ENCODE measurements around the gene GPC6. TPM values are rescaled to one million over a fixed set of nuclear protein-coding genes. Genes with fewer than 3 reads are reported as not detected.
"Not testable (repeated sequence)": the region's sequence is repeated elsewhere in the genome, so short reads cannot be mapped to it uniquely, and the experiment has no call there.

Gene GPC6
- polyA plus RNA-seq, 2 of the 4 experiments (the other 2 are of a cell fraction), result 8.0 to 14.4 TPM

DNA sequence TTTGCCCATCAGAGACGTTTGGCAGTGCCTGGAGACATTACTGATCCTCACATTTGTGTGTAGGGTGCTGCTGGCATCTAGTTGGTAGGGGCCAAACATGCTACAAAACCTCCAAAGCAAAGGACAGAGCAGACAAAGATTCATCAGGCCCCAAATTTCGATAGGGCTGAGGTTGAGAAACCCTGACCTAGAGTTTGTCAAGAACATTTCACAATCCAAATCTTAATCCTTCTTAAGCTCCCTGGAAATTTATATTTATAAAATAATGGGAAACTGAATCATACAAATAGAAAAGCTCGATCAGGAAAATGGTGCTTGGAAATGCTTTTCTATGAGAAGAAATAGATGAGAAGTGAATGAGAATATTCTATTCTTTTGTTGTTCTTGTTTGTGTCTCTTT is 979.3 kb downstream of the GPC6 start:
- 28% methylated on average over 3 of the region's 3 CpGs for WGBS (ENCODE audit: missing lambda C conversion rate)
- Histone ChIP-seq H3K4me2 (no peak overlapping the region), H3K4me1 (no peaks in the 10 kb centered on the region), H3K4me3 (no peak overlapping the region), H3K27ac (no peak overlapping the region), H3K9me3 (no peaks in the 10 kb centered on the region)
- no peak for DNase-seq (ENCODE audit: low read depth in 1 of 2, low spot score in 1 of 2)
- no peak for FAIRE-seq
- TF ChIP-seq, protein P1, sequence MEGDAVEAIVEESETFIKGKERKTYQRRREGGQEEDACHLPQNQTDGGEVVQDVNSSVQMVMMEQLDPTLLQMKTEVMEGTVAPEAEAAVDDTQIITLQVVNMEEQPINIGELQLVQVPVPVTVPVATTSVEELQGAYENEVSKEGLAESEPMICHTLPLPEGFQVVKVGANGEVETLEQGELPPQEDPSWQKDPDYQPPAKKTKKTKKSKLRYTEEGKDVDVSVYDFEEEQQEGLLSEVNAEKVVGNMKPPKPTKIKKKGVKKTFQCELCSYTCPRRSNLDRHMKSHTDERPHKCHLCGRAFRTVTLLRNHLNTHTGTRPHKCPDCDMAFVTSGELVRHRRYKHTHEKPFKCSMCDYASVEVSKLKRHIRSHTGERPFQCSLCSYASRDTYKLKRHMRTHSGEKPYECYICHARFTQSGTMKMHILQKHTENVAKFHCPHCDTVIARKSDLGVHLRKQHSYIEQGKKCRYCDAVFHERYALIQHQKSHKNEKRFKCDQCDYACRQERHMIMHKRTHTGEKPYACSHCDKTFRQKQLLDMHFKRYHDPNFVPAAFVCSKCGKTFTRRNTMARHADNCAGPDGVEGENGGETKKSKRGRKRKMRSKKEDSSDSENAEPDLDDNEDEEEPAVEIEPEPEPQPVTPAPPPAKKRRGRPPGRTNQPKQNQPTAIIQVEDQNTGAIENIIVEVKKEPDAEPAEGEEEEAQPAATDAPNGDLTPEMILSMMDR (IDR thresholded peaks at IDR 0.05), result no peak
- no peak for TF ChIP-seq BHLHE40 (IDR thresholded peaks at IDR 0.05; ENCODE audit: low read depth, low read length)
- no peak for TF ChIP-seq HEYL (CRISPR knock-in tag; IDR thresholded peaks at IDR 0.05)
- TF ChIP-seq HDAC2 (IDR thresholded peaks at IDR 0.05), result no peak
- TF ChIP-seq, protein P2, sequence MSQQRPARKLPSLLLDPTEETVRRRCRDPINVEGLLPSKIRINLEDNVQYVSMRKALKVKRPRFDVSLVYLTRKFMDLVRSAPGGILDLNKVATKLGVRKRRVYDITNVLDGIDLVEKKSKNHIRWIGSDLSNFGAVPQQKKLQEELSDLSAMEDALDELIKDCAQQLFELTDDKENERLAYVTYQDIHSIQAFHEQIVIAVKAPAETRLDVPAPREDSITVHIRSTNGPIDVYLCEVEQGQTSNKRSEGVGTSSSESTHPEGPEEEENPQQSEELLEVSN (IDR thresholded peaks at IDR 0.05; ENCODE audit: borderline replicate concordance, low read depth), result no peak
- TF ChIP-seq JUN (IDR thresholded peaks at IDR 0.05), result no peak
- no peak for ATAC-seq
- ChIA-PET POLR2A (no interaction called here), CTCF (no interaction called here)

DNA sequence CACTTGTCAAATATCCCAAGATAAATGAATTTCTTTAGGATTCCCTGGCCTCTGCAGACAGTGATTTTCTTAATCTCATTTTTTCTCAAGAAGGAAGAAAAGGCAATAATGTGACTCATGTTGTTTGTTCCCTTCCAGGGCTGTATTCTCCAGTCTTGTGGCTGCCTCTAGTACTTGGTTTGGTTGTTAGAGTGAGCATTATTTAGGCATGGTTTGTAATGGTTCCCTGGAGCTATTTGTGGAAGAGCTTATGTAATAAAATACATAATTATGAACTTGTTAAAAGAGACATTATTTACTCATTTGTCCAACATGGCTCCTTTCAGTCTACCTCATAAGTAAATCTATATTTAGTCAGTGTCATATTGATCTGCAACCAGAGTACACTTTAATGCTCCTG is 982.5 kb downstream of the GPC6 start:
- H3K9me3 ChIP-seq, result no peaks in the 10 kb centered on the region
- H3K27ac ChIP-seq, result no peak overlapping the region
- H3K4me3 ChIP-seq, result no peak overlapping the region
- no peak for TF ChIP-seq ZC3H11A (IDR thresholded peaks at IDR 0.05)
- TF ChIP-seq ZNF302 (CRISPR knock-in tag; IDR thresholded peaks at IDR 0.05), result no peak
- no peak for TF ChIP-seq SMC3 (IDR thresholded peaks at IDR 0.05)
- no peak for TF ChIP-seq KDM5A (IDR thresholded peaks at IDR 0.05)
- TF ChIP-seq, protein P3, sequence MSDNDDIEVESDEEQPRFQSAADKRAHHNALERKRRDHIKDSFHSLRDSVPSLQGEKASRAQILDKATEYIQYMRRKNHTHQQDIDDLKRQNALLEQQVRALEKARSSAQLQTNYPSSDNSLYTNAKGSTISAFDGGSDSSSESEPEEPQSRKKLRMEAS (IDR thresholded peaks at IDR 0.05), result no peak
- TF ChIP-seq, protein P4, sequence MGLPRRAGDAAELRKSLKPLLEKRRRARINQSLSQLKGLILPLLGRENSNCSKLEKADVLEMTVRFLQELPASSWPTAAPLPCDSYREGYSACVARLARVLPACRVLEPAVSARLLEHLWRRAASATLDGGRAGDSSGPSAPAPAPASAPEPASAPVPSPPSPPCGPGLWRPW (IDR thresholded peaks at IDR 0.05), result no peak
- TF ChIP-seq, protein P5, sequence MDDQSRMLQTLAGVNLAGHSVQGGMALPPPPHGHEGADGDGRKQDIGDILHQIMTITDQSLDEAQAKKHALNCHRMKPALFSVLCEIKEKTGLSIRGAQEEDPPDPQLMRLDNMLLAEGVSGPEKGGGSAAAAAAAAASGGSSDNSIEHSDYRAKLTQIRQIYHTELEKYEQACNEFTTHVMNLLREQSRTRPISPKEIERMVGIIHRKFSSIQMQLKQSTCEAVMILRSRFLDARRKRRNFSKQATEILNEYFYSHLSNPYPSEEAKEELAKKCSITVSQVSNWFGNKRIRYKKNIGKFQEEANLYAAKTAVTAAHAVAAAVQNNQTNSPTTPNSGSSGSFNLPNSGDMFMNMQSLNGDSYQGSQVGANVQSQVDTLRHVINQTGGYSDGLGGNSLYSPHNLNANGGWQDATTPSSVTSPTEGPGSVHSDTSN (IDR thresholded peaks at IDR 0.05), result no peak
- TF ChIP-seq CBX8 (IDR thresholded peaks at IDR 0.05), result no peak
- no peak for TF ChIP-seq JUNB (IDR thresholded peaks at IDR 0.05)
- TF ChIP-seq, protein P6, sequence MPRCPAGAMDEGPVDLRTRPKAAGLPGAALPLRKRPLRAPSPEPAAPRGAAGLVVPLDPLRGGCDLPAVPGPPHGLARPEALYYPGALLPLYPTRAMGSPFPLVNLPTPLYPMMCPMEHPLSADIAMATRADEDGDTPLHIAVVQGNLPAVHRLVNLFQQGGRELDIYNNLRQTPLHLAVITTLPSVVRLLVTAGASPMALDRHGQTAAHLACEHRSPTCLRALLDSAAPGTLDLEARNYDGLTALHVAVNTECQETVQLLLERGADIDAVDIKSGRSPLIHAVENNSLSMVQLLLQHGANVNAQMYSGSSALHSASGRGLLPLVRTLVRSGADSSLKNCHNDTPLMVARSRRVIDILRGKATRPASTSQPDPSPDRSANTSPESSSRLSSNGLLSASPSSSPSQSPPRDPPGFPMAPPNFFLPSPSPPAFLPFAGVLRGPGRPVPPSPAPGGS (IDR thresholded peaks at IDR 0.05), result no peak
- no peak for TF ChIP-seq FOSL2 (IDR thresholded peaks at IDR 0.05)
- TF ChIP-seq FOSL2 (CRISPR knock-in tag; IDR thresholded peaks at IDR 0.05), result no peak
- no peak for TF ChIP-seq MAZ (IDR thresholded peaks at IDR 0.05; ENCODE audit: borderline replicate concordance, low read depth, low read length)
- TF ChIP-seq HOXB5 (CRISPR knock-in tag; IDR thresholded peaks at IDR 0.05), result no peak
- TF ChIP-seq EHF (CRISPR knock-in tag; IDR thresholded peaks at IDR 0.05), result no peak
- TF ChIP-seq, protein P7, sequence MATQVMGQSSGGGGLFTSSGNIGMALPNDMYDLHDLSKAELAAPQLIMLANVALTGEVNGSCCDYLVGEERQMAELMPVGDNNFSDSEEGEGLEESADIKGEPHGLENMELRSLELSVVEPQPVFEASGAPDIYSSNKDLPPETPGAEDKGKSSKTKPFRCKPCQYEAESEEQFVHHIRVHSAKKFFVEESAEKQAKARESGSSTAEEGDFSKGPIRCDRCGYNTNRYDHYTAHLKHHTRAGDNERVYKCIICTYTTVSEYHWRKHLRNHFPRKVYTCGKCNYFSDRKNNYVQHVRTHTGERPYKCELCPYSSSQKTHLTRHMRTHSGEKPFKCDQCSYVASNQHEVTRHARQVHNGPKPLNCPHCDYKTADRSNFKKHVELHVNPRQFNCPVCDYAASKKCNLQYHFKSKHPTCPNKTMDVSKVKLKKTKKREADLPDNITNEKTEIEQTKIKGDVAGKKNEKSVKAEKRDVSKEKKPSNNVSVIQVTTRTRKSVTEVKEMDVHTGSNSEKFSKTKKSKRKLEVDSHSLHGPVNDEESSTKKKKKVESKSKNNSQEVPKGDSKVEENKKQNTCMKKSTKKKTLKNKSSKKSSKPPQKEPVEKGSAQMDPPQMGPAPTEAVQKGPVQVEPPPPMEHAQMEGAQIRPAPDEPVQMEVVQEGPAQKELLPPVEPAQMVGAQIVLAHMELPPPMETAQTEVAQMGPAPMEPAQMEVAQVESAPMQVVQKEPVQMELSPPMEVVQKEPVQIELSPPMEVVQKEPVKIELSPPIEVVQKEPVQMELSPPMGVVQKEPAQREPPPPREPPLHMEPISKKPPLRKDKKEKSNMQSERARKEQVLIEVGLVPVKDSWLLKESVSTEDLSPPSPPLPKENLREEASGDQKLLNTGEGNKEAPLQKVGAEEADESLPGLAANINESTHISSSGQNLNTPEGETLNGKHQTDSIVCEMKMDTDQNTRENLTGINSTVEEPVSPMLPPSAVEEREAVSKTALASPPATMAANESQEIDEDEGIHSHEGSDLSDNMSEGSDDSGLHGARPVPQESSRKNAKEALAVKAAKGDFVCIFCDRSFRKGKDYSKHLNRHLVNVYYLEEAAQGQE (IDR thresholded peaks at IDR 0.05), result no peak
- TF ChIP-seq, protein P1 (IDR thresholded peaks at IDR 0.05), result no peak
- TF ChIP-seq ESRRA (IDR thresholded peaks at IDR 0.05; ENCODE audit: borderline replicate concordance, low read length), result no peak
- no peak for TF ChIP-seq BHLHE40 (IDR thresholded peaks at IDR 0.05; ENCODE audit: low read depth, low read length)
- TF ChIP-seq, protein P2 (IDR thresholded peaks at IDR 0.05; ENCODE audit: borderline replicate concordance, low read depth), result no peak
- no peak for TF ChIP-seq NPAS2 (CRISPR knock-in tag; IDR thresholded peaks at IDR 0.05; ENCODE audit: borderline replicate concordance)
- ATAC-seq (no peak), FAIRE-seq (no peak), DNase-seq (ENCODE audit: low read depth in 1 of 2, low spot score in 1 of 2) (no peak)
- ChIA-PET CTCF (no interaction called here), POLR2A (no interaction called here)
- H3K4me1 ChIP-seq, result no peaks in the 10 kb centered on the region
- H3K4me2 ChIP-seq, result no peak overlapping the region

DNA sequence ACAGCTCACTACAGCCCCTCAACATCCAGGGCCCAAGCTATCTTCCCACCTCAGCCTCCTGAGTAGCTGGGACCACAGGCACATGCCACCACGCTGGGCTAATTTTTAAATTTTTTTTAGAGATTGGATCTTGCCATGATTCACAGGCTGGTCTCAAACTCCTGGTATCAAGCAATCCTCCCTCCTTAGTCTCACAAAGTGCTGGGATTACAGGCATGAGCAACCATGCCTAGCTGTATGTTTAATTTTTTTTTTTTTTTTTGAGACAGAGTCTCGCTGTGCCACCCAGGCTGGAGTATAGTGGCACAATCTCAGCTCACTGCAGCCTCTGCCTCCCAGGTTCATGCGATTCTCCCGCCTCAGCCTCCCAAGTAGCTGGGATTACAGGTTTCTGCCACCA is 983.3 kb downstream of the GPC6 start:
- FAIRE-seq; ATAC-seq; H3K4me3 ChIP-seq; DNase-seq (ENCODE audit: low read depth in 1 of 2, low spot score in 1 of 2); H3K27ac ChIP-seq; H3K4me1 ChIP-seq; POLR2A ChIA-PET; H3K4me2 ChIP-seq; H3K9me3 ChIP-seq: not testable (repeated sequence)
- WGBS (ENCODE audit: missing lambda C conversion rate), result 78% methylated on average over 4 of the region's 4 CpGs
- CTCF ChIA-PET, result interaction anchor here (0.6 kb wide), 2 partner anchors 57 to 123 kb away, joined by 3 read pairs; no protein-coding TSS in a partner anchor

Measured in A549 (cell line).